AG04449 (cell line): ENCODE measurements around the gene HMGB4.

Experiments used
- CTCF ChIA-PET: fragments of 350-600 bp; formaldehyde crosslinking; extraction: SDS; loops from one replicate; lab custom pipeline; 2021; ENCODE audit warnings: antibody characterized with exemption; lab: Yijun Ruan, JAX
- POLR2A ChIA-PET: fragments of 400-600, 350-600 bp; formaldehyde crosslinking; extraction: SDS; loops from one replicate; lab custom pipeline; 2020; ENCODE audit warnings: antibody characterized with exemption, inconsistent platforms; lab: Yijun Ruan, JAX
- DNase-seq: peaks from one replicate; pipeline ENCODE4 v3.0.0-alpha.2; 2010; ENCODE audit warnings: low read depth, low spot score
- H3K4me3 ChIP-seq: 2 replicates; pipeline ENCODE4 v1.5.1; 2011; ENCODE audit warnings: low read depth, mild to moderate bottlenecking, control low read depth, low read length
- TF ChIP-seq, protein P1 (sequence below): IDR thresholded peaks from one replicate; pipeline ENCODE4 v1.5.1; 2011; ENCODE audit warnings: mild to moderate bottlenecking, moderate library complexity, low read length, control low read depth, inconsistent platforms; ENCODE audit not compliant: insufficient read depth; ENCODE audit errors: missing control alignments

HMGB4 gene, protein sequence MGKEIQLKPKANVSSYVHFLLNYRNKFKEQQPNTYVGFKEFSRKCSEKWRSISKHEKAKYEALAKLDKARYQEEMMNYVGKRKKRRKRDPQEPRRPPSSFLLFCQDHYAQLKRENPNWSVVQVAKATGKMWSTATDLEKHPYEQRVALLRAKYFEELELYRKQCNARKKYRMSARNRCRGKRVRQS

DNA sequence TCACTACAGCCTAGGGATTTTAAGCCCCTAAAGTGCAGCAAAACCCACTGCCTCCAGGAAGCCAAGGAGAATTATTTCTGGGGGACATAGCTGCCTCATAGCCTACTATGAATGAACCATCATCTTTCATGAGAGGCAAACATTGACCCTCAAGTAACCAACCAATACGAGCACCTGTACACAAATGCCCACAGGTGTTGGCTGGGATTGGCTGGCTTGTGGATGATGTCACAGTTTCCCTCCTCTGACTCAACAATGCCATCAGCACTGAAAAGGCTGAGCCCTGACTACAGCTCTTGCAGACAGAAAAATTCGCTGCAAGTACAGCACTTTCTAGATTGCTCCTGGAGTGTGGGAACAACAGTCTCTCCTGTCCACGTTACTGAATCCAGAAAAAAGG is at the start of gene HMGB4:
Gene HMGB4, plus strand, starts transcription at position 301 of the 400 bp plus-strand sequence. CDS start 113 bp downstream, outside the sequence.
- POLR2A ChIA-PET = no interaction called here
- CTCF ChIA-PET = no interaction called here
- DNase-seq = no peak

DNA sequence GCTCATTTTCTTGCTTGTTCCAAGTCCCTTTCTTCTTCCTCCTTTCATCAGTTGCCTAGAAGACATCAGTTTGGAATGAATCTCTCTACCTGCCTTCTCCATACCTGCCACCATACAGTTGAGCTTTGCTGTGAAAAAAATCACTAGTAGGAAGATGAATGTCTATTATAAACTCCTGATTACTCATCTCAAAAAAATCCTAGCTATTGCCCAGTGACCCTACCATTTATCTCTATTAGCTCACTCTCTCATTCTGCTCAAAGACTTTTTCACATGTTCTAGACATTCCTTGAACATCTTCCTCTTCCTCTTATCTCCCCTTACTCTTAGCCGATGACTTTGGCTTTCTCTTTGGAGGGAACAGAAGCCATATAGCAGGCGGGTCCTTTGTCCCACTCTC is 49.7 kb upstream of the HMGB4 start:
- CTCF ChIA-PET = interaction anchor here (1.8 kb wide), 1 partner anchor 52 kb away, joined by 6 read pairs; no protein-coding TSS in a partner anchor
- no peak overlapping the region for H3K4me3 ChIP-seq
- POLR2A ChIA-PET = no interaction called here
- TF ChIP-seq, protein P1, sequence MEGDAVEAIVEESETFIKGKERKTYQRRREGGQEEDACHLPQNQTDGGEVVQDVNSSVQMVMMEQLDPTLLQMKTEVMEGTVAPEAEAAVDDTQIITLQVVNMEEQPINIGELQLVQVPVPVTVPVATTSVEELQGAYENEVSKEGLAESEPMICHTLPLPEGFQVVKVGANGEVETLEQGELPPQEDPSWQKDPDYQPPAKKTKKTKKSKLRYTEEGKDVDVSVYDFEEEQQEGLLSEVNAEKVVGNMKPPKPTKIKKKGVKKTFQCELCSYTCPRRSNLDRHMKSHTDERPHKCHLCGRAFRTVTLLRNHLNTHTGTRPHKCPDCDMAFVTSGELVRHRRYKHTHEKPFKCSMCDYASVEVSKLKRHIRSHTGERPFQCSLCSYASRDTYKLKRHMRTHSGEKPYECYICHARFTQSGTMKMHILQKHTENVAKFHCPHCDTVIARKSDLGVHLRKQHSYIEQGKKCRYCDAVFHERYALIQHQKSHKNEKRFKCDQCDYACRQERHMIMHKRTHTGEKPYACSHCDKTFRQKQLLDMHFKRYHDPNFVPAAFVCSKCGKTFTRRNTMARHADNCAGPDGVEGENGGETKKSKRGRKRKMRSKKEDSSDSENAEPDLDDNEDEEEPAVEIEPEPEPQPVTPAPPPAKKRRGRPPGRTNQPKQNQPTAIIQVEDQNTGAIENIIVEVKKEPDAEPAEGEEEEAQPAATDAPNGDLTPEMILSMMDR = no peak
- DNase-seq = no peak

More for the DNA sequence above, at the start of gene HMGB4:
- TF ChIP-seq, protein P1 = no peak
- H3K4me3 ChIP-seq = no peak within 1 kb of the TSS

DNA sequence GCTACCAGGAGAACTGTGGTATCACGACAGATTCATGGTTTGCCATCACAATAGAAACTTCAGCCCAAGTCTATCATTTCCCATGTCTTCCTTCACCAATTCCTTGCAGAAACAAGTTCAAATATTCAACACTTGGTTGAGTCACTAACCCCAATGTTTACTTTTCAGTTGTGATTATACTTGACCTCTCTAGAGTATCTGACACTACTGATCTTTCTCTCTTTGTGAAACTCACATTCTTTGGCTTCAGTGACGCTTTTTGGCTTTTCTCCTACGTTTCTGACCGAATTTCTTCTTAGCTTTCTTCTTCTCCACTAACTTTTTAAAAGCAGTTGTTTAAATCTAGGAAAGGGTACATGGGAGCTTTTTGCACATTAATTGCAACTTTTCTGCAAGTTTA is 48.8 kb upstream of the HMGB4 start:
- CTCF ChIA-PET = interaction anchor here (2.0 kb wide), 1 partner anchor 348 kb away, joined by 6 read pairs; no protein-coding TSS in a partner anchor
- TF ChIP-seq, protein P1 = no peak
- no peak overlapping the region for H3K4me3 ChIP-seq
- DNase-seq = peak; percentile 44
- POLR2A ChIA-PET = no interaction called here

DNA sequence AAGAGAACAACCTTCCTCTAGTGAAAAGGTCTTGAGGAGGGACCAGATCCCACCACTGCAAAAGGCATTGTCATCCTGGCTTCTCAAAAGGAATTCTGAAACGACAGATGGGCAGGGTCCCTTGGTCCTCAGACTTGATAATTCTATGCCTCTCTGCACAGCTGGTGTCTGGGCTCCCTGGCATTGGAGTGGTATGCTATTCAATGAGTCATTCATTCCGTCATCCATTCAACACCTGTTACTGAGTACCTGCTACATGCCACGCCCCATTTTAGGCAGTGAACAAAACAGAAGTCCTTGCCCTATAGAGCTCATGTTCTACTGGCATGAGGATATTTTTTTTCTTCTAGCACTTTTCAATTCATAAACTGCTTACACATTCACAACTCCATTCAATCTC is 45.8 kb upstream of the HMGB4 start:
- ChIA-PET POLR2A (no interaction called here), CTCF (no interaction called here)
- DNase-seq = no peak
- TF ChIP-seq, protein P1 = no peak
- H3K4me3 ChIP-seq = no peak overlapping the region

DNA sequence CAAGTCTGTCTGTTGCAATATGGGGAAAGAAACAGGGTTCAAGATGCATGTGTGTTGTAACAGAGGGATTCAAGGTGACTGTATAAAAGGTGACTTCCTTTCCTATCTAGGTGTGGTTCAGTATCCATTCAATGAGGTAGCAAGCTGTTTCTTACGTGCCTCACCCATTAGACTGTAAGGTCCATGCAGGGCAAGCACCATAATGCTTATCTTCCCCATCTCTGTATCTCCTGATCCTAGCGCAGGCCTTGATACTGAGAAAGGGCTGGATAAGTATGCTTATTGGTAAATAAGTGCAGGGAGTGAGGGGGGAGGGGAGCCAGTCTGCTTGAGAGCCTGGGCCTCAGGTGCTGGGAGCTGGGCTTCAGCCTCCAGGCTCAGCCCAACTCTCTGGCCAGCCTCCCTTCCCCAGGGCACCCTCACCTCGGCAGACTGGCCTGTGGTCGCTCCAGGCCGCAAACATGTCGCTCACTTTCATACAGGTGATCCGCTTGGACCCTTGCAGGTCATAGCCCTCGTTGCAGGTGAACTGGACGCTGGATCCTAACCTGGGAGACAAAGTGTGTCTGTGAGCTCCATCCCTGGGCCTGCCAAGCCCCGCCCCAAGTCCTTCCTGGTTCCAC is 44.5 kb upstream of the HMGB4 start:
- ChIA-PET POLR2A (no interaction called here), CTCF (interaction anchor here (1.4 kb wide), 1 partner anchor 31 kb away, joined by 3 read pairs; no protein-coding TSS in a partner anchor)
- TF ChIP-seq, protein P1 = no peak

DNA sequence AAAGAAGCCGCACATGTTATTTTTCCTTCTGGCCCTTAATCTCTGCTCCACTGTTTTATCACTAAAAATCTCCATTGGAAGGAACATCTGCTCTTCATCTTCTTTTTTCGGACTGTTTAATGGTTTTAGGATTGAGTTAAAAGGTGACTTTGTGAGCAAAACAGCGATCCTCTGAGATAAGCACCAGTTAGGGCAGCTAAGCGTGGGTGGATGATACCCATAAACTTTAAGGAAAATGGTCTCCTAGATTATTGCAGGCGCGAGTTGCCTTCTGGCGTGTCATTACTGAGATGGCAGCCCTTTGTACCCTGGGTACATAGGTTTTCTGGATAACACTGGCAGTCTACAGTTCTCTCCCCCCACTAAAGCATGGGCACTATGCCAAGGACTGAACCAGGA is 44.0 kb upstream of the HMGB4 start:
- CTCF ChIA-PET = interaction anchor here (1.4 kb wide), 1 partner anchor 30 kb away, joined by 3 read pairs; no protein-coding TSS in a partner anchor
- POLR2A ChIA-PET = no interaction called here
- H3K4me3 ChIP-seq = no peak overlapping the region
- TF ChIP-seq, protein P1 = no peak
- DNase-seq = no peak

More for the DNA sequence above, 44.5 kb upstream of the HMGB4 start:
- no peak for DNase-seq
- no peak overlapping the region for H3K4me3 ChIP-seq
